GM12875 (cell line): ENCODE data around the gene LEKR1.

Source experiments
- H3K4me3 ChIP-seq: one replicate; pipeline ENCODE4 v1.5.1; 2011; ENCODE audit warnings: low read depth, low read length, control low read depth
- CTCF ChIP-seq: IDR thresholded peaks from 2 replicates; pipeline ENCODE4 v1.5.1; 2011; ENCODE audit warnings: low read depth, mild to moderate bottlenecking, control low read depth, inconsistent platforms, low read length, moderate library complexity, borderline replicate concordance; ENCODE audit not compliant: insufficient read depth

Gene LEKR1

GRCh38 chr3:157086060-157086750 lies 260.1 kb downstream of the LEKR1 start:
- H3K4me3 ChIP-seq: no peak overlapping the region
- no peak for TF ChIP-seq CTCF

GRCh38 chr3:157086775-157087174 lies 260.6 kb downstream of the LEKR1 start:
- H3K4me3 ChIP-seq: no peak overlapping the region
- no peak for TF ChIP-seq CTCF

GRCh38 chr3:157087373-157087772 lies 261.2 kb downstream of the LEKR1 start:
- H3K4me3 ChIP-seq: no peak overlapping the region
- TF ChIP-seq CTCF: no peak

GRCh38 chr3:157087780-157088600 lies 261.8 kb downstream of the LEKR1 start:
- no peak for TF ChIP-seq CTCF
- H3K4me3 ChIP-seq: peak overlapping the region; percentile 62

GRCh38 chr3:157088601-157089454 lies 262.7 kb downstream of the LEKR1 start:
- H3K4me3 ChIP-seq: peak overlapping the region; percentile 62
- TF ChIP-seq CTCF: no peak

GRCh38 chr3:157089455-157090221 lies 263.5 kb downstream of the LEKR1 start:
- peak overlapping the region; percentile 22 for H3K4me3 ChIP-seq
- no peak for TF ChIP-seq CTCF
